Mesothelial cell of epicardium (in vitro differentiated cells): ENCODE measurements around the gene TAS2R43. TPM values are rescaled to one million over a fixed set of nuclear protein-coding genes. Genes with fewer than 3 reads are reported as not detected.
"Not testable (repeated sequence)": the region's sequence is repeated elsewhere in the genome, so short reads cannot be mapped to it uniquely, and the experiment has no call there.

ENCODE experiments used
- DNase-seq, 2 experiments: peaks; one replicate each; pipeline ENCODE4 v3.0.0; 2021; ENCODE audit warnings: low spot score in 2 of 2; ENCODE audit not compliant: unreplicated experiment in 2 of 2
- H3K27ac Mint-ChIP-seq: 2 replicates; pipeline ENCODE4 v1.8.0; 2021; ENCODE audit warnings: mixed read lengths
- H3K27me3 Mint-ChIP-seq: 2 replicates; pipeline ENCODE4 v1.8.0; 2021; ENCODE audit warnings: low read depth, mixed read lengths
- H3K36me3 Mint-ChIP-seq: 2 replicates; pipeline ENCODE4 v1.8.0; 2021; ENCODE audit warnings: mixed read lengths
- H3K4me1 Mint-ChIP-seq: 2 replicates; pipeline ENCODE4 v1.8.0; 2021; ENCODE audit warnings: mixed read lengths
- H3K4me3 Mint-ChIP-seq: 2 replicates; pipeline ENCODE4 v1.8.0; 2021; ENCODE audit warnings: mild to moderate bottlenecking, moderate library complexity, mixed read lengths
- H3K9me3 Mint-ChIP-seq: 2 replicates; pipeline ENCODE4 v1.8.0; 2021; ENCODE audit warnings: mixed read lengths
- CTCF ChIP-seq: fragments of 200-600 bp; sonication (generic); IDR thresholded peaks from one replicate; pipeline ENCODE4 v1.5.0; 2021; ENCODE audit warnings: antibody characterized with exemption; ENCODE audit not compliant: unreplicated experiment
- total RNA-seq: library from RNA; stranded (reverse); gene quantifications from 3 replicates; pipeline ENCODE4 v1.2.1, GENCODE V29; 2021

Gene TAS2R43
- total RNA-seq, 1 donor from 2014 or later = 2.9 TPM

DNA sequence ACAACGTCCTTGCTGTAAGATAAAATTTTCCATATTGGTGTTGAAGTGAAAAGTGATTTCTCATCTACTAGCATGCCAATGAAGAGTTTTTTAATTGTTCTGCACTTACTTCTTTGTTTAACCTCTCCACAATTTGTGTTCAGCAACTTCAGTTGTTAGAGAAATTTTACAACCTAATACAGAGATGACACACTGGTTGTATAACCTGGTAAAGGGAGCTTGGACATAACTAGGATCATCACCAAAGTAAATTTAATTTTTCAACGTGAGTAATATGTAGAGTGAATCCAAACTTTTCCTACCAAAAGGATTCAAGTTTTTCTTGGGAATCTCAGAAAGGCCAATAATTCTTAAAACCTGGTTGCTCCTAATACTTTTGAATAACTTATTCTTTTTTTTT is 13.4 kb upstream of the TAS2R43 start:
- TF ChIP-seq CTCF = no peak
- Mint-ChIP-seq H3K4me3 (no peak overlapping the region), H3K9me3 (peaks cover 35% of the 10 kb centered on the region), H3K4me1 (no peaks in the 10 kb centered on the region), H3K36me3 (peaks cover 64% of the 10 kb centered on the region), H3K27me3 (no peaks in the 10 kb centered on the region), H3K27ac (no peak overlapping the region)
- DNase-seq = no peak

DNA sequence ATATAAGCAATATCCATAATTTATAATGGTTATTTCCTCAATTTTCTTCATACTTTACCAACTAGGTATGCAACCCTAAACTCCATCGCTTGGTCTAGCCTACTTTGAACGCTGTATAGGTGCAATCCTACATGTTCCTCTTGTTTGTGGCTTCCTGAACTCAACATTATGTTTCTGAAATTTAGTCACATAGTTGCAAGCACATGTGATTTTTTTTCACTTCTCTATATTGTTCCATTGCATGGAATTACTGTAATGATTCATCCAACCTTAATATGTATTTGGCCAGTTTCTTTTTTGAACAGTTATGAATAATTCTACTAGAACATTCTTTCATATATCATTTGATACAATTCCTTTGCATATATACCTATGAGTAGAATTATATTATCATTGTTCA is 2.8 kb upstream of the TAS2R43 start:
- H3K4me1 Mint-ChIP-seq, H3K27ac Mint-ChIP-seq, H3K9me3 Mint-ChIP-seq, H3K4me3 Mint-ChIP-seq, DNase-seq, H3K27me3 Mint-ChIP-seq: not testable (repeated sequence)
- H3K36me3 Mint-ChIP-seq = peaks cover 17% of the 10 kb centered on the region

DNA sequence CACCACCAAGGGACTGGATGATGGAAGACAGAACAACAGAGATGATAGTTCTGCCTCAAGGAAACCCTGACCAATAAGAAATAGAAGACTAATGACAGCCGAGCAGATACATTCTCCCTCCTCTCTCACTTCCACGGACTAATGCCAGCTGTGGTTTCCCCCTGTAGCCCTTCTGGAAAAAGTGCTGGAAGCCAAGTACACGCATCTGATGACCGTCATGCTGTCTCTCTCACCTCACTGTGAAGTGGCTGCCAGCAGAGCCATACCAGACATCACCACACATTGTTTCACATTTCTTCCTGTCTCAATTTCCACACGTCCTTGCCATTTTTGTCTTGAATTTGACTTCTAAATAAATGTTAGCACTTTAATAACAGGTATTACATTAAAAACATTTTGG is 2.9 kb downstream of the TAS2R43 start:
- peaks cover 8% of the 10 kb centered on the region for H3K36me3 Mint-ChIP-seq
- H3K27ac Mint-ChIP-seq = no peak overlapping the region
- no peak for TF ChIP-seq CTCF
- H3K9me3 Mint-ChIP-seq = peaks cover under 1% of the 10 kb centered on the region
- DNase-seq = no peak
- no peak overlapping the region for H3K4me3 Mint-ChIP-seq
- H3K27me3 Mint-ChIP-seq = no peaks in the 10 kb centered on the region
- no peaks in the 10 kb centered on the region for H3K4me1 Mint-ChIP-seq

DNA sequence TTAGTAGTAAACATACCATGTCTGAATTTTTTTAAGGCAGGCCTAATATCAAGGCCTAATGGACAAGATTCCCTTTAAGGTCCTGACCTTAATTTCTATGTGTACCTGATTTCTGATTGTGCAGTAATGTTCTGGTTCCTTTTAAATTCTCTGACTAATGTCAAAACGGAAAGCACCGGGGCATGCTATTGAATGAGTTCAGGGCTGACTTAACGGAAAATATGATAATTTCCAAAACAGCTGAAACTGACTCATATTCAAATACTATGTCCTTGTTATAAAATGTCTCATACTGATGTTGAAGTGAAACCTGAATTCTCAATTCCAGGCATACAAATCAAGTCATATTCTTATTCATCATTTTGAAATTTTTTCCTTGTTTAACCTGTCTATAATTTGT is 6.7 kb downstream of the TAS2R43 start:
- H3K27ac Mint-ChIP-seq = no peak overlapping the region
- H3K27me3 Mint-ChIP-seq = no peaks in the 10 kb centered on the region
- no peak for TF ChIP-seq CTCF
- H3K36me3 Mint-ChIP-seq = peaks cover 14% of the 10 kb centered on the region
- no peaks in the 10 kb centered on the region for H3K4me1 Mint-ChIP-seq
- DNase-seq = no peak
- H3K4me3 Mint-ChIP-seq = no peak overlapping the region
- peaks cover 12% of the 10 kb centered on the region for H3K9me3 Mint-ChIP-seq

- Mint-ChIP-seq H3K27ac (no peak overlapping the region), H3K36me3 (peaks cover 23% of the 10 kb centered on the region), H3K27me3 (no peaks in the 10 kb centered on the region), H3K9me3 (peaks cover 14% of the 10 kb centered on the region), H3K4me1 (no peaks in the 10 kb centered on the region), H3K4me3 (no peak overlapping the region)
- no peak for DNase-seq
- no peak for TF ChIP-seq CTCF
These were observed 10.1 kb downstream of the TAS2R43 start for GRCh38 chr12:11081987-11082386.

DNA sequence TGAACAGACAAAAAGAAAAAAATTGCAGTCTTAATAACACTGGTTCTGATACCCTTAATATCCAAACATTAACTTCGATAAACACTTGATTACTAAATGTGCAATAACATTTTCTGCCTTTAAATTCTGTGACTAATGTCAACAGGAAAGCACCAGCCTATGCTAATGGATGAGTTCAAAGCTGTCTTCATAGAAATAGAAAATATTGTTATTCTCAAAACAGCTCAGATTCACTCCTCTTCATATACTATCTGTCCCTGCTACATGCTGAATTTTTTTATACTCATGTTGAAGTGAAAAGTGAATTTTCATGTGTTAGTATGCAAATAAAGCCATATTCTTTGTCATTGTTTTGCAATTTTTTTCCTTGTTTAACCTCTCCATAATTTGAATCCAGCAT is 13.9 kb downstream of the TAS2R43 start:
- peaks cover 18% of the 10 kb centered on the region for H3K36me3 Mint-ChIP-seq
- peaks cover 11% of the 10 kb centered on the region for H3K9me3 Mint-ChIP-seq
- H3K27ac Mint-ChIP-seq = no peak overlapping the region
- H3K4me3 Mint-ChIP-seq = no peak overlapping the region
- no peaks in the 10 kb centered on the region for H3K4me1 Mint-ChIP-seq
- TF ChIP-seq CTCF = no peak
- DNase-seq = no peak
- no peaks in the 10 kb centered on the region for H3K27me3 Mint-ChIP-seq
